Brain pericyte (primary cell): ENCODE measurements around the gene VPS51.
"Not testable (repeated sequence)": the region's sequence is repeated elsewhere in the genome, so short reads cannot be mapped to it uniquely, and the experiment has no call there.

Experiments
- DNase-seq: peaks from one replicate; pipeline ENCODE4 v3.0.0-alpha.2; 2012; ENCODE audit warnings: low read depth, low spot score

VPS51 gene

GRCh38 chr11:65118891-65119669, 23.1 kb downstream of the VPS51 start:
- not testable (repeated sequence) for DNase-seq

- DNase-seq, result no peak
Measured at GRCh38 chr11:65119670-65119995, 23.6 kb downstream of the VPS51 start.

- no peak for DNase-seq
Measured at GRCh38 chr11:65120831-65121230, 24.8 kb downstream of the VPS51 start.

GRCh38 chr11:65121447-65121864, 25.4 kb downstream of the VPS51 start:
- no peak for DNase-seq

GRCh38 chr11:65121865-65122696, 26.1 kb downstream of the VPS51 start, which contains the start of the genes FAU and MRPL49:
TSS of gene FAU (minus strand) at chr11:65122134. CDS start at chr11:65121813, 321 bp downstream.
TSS of gene MRPL49 (plus strand) at chr11:65122321. CDS start at chr11:65122347, 26 bp downstream.
- peak; percentile 90 for DNase-seq

- DNase-seq, result no peak
Measured at GRCh38 chr11:65124480-65125196, 28.6 kb downstream of the VPS51 start.

- DNase-seq, result no peak
Measured at GRCh38 chr11:65125197-65126056, 29.4 kb downstream of the VPS51 start.

GRCh38 chr11:65126624-65127274, 30.7 kb downstream of the VPS51 start:
- no peak for DNase-seq

- no peak for DNase-seq
Measured at GRCh38 chr11:65127473-65128181, 31.6 kb downstream of the VPS51 start.

- DNase-seq, result no peak
Measured at GRCh38 chr11:65128182-65129145, 32.5 kb downstream of the VPS51 start.

GRCh38 chr11:65129649-65130441, 33.8 kb downstream of the VPS51 start:
- DNase-seq, result no peak

GRCh38 chr11:65130631-65131416, 34.8 kb downstream of the VPS51 start:
- DNase-seq, result no peak

GRCh38 chr11:65131417-65131776, 35.4 kb downstream of the VPS51 start:
- DNase-seq, result no peak

- DNase-seq, result no peak
Measured at GRCh38 chr11:65131895-65132237, 35.9 kb downstream of the VPS51 start.

- no peak for DNase-seq
Measured at GRCh38 chr11:65132238-65132987, 36.4 kb downstream of the VPS51 start.

- no peak for DNase-seq
Measured at GRCh38 chr11:65132988-65133700, 37.1 kb downstream of the VPS51 start.
